Fibroblast of lung (primary cell): ENCODE data around the gene PPP1R12C. TPM values are rescaled to one million over a fixed set of nuclear protein-coding genes. Genes with fewer than 3 reads are reported as not detected.

Source experiments
- DNase-seq, 2 donors: peaks; one replicate each; pipeline versions ENCODE4 v3.0.0 to v3.0.0-alpha.2; 2010; ENCODE audit warnings: low read depth in 2 of 2
- H2AFZ ChIP-seq: 2 replicates; pipeline ENCODE4 v1.5.1; 2012; ENCODE audit warnings: low read length, control low read depth, inconsistent platforms
- H3K27ac ChIP-seq: 2 replicates; pipeline ENCODE4 v1.5.1; 2011; ENCODE audit warnings: low read length, control low read depth; ENCODE audit not compliant: insufficient read depth
- H3K27me3 ChIP-seq: 2 replicates; pipeline ENCODE4 v1.5.1; 2011; ENCODE audit warnings: mild to moderate bottlenecking, low read length; ENCODE audit not compliant: control insufficient read depth, insufficient read depth
- H3K36me3 ChIP-seq: 2 replicates; pipeline ENCODE4 v1.5.1; 2011; ENCODE audit warnings: low read length; ENCODE audit not compliant: control insufficient read depth, insufficient read depth
- H3K4me1 ChIP-seq: 2 replicates; pipeline ENCODE4 v1.5.1; 2011; ENCODE audit warnings: low read length; ENCODE audit not compliant: control insufficient read depth, insufficient read depth; ENCODE audit errors: extremely low read depth
- H3K4me2 ChIP-seq: 2 replicates; pipeline ENCODE4 v1.5.1; 2011; ENCODE audit warnings: low read length, control low read depth; ENCODE audit not compliant: insufficient read depth; ENCODE audit errors: extremely low read depth
- H3K4me3 ChIP-seq, 4 experiments: fragments of 200-600 bp in 1 of 4; sonication (generic) in 1 of 4; replicated peaks in 1 of 4; 2 replicates each; pipeline ENCODE4 v1.5.1; 2011 to 2016; ENCODE audit warnings: low read length in 4 of 4, low read depth in 3 of 4, mild to moderate bottlenecking in 3 of 4, control low read depth in 2 of 4, inconsistent platforms in 1 of 4, mixed read lengths in 1 of 4; ENCODE audit not compliant: insufficient read depth in 1 of 4; ENCODE audit errors: control extremely low read depth in 1 of 4
- H3K79me2 ChIP-seq: 2 replicates; pipeline ENCODE4 v1.5.1; 2012; ENCODE audit warnings: mild to moderate bottlenecking, low read length, inconsistent platforms; ENCODE audit not compliant: control insufficient read depth, insufficient read depth
- H3K9ac ChIP-seq: 2 replicates; pipeline ENCODE4 v1.5.1; 2011; ENCODE audit warnings: mild to moderate bottlenecking, low read length, control low read depth; ENCODE audit not compliant: insufficient read depth
- H3K9me3 ChIP-seq: 2 replicates; pipeline ENCODE4 v1.5.1; 2012; ENCODE audit warnings: low read depth, low read length; ENCODE audit not compliant: control insufficient read depth, insufficient read depth
- H4K20me1 ChIP-seq: 2 replicates; pipeline ENCODE4 v1.5.1; 2011; ENCODE audit warnings: low read length; ENCODE audit not compliant: control insufficient read depth, insufficient read depth; ENCODE audit errors: extremely low read depth
- EZH2 ChIP-seq: IDR thresholded peaks from 2 replicates; pipeline ENCODE4 v1.5.1; 2012; ENCODE audit warnings: low read length, control low read depth, mild to moderate bottlenecking; ENCODE audit errors: missing control alignments
- polyA plus RNA-seq, 2 donors: library from polyadenylated mRNA; depleted of rRNA in 1 of 2; stranded (reverse) in 1 of 2; unstranded in 1 of 2; fragments of >200 nt; gene quantifications; 2 replicates each; pipeline ENCODE4 v1.2.1, GENCODE V29; 2011 to 2012; ENCODE audit warnings: missing spikeins in 1 of 2
- total RNA-seq: library from RNA; depleted of rRNA; stranded (reverse); fragments of >200 nt; gene quantifications from 2 replicates; pipeline ENCODE4 v1.2.1, GENCODE V29; 2014
- TF ChIP-seq, protein P1 (sequence below), 2 donors: IDR thresholded peaks in 1 of 2; conservative IDR thresholded peaks in 1 of 2; 1 replicate in 1 of 2; 2 replicates in 1 of 2; pipeline ENCODE4 v1.5.1; 2011 to 2012; ENCODE audit warnings: low read length in 2 of 2, control low read depth in 1 of 2, inconsistent platforms in 1 of 2, low read depth in 1 of 2, mild to moderate bottlenecking in 1 of 2

The PPP1R12C gene
- total and polyA plus RNA-seq, 2 donors (not counting 1 experiment from before 2014, with no cell fraction given): 26.0 to 32.9 TPM

DNA sequence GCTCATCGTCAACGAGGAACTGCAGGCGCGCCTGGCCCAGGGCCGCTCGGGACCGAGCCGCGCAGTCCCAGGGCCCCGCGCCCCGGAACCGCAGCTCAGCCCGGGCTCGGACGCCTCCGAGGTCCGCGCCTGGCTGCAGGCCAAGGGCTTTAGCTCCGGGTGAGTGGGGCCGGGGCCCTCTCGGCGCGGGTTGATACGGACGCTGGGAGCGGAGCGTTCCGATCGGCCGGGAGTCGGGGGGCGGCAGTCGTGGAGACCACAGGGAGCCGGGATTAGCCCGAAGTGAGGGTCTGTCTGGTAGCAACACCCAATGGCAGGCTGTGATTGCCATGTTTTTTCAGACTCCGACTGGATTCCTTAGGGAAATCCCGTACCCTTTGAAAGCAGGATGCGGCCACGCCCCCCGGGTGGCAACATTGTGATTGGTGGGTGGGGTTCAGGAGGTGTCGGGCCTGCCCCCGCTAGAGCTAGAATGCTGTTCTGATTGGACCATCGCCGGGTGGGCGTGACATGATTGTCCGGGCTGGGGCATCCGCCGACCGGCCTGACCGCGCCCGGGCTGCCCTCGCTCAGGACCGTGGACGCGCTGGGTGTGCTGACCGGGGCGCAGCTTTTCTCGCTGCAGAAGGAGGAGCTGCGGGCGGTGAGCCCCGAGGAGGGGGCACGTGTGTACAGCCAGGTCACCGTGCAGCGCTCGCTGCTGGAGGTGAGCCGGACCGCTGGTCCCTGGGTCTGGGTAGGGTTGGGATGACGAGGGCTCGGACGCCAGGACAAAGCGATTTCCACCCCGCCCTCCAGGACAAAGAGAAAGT, 30.5 kb downstream of the PPP1R12C start:
- Histone ChIP-seq H3K9ac (peak overlapping the region; percentile 46), H3K4me3 (peak overlapping the region; percentile 53 to 62 (median 59)), H3K4me1 (peaks cover 9% of the 10 kb centered on the region), H3K36me3 (peaks cover 11% of the 10 kb centered on the region), H3K79me2 (no peaks in the 10 kb centered on the region), H3K27me3 (peaks cover 27% of the 10 kb centered on the region), H2AFZ (peak overlapping the region; percentile 35), H3K4me2 (peak overlapping the region; percentile 73), H3K9me3 (no peaks in the 10 kb centered on the region), H4K20me1 (peaks cover 2% of the 10 kb centered on the region), H3K27ac (no peak overlapping the region)
- TF ChIP-seq, protein P1, sequence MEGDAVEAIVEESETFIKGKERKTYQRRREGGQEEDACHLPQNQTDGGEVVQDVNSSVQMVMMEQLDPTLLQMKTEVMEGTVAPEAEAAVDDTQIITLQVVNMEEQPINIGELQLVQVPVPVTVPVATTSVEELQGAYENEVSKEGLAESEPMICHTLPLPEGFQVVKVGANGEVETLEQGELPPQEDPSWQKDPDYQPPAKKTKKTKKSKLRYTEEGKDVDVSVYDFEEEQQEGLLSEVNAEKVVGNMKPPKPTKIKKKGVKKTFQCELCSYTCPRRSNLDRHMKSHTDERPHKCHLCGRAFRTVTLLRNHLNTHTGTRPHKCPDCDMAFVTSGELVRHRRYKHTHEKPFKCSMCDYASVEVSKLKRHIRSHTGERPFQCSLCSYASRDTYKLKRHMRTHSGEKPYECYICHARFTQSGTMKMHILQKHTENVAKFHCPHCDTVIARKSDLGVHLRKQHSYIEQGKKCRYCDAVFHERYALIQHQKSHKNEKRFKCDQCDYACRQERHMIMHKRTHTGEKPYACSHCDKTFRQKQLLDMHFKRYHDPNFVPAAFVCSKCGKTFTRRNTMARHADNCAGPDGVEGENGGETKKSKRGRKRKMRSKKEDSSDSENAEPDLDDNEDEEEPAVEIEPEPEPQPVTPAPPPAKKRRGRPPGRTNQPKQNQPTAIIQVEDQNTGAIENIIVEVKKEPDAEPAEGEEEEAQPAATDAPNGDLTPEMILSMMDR (conservative IDR thresholded peaks at IDR 0.05 in 1 of 2, IDR thresholded peaks at IDR 0.05 in 1 of 2; ENCODE audit: low read depth in 1 of 2, low read length in 2 of 2): no peak
- TF ChIP-seq EZH2: no peak
- DNase-seq: peak; percentile 89 to 92

DNA sequence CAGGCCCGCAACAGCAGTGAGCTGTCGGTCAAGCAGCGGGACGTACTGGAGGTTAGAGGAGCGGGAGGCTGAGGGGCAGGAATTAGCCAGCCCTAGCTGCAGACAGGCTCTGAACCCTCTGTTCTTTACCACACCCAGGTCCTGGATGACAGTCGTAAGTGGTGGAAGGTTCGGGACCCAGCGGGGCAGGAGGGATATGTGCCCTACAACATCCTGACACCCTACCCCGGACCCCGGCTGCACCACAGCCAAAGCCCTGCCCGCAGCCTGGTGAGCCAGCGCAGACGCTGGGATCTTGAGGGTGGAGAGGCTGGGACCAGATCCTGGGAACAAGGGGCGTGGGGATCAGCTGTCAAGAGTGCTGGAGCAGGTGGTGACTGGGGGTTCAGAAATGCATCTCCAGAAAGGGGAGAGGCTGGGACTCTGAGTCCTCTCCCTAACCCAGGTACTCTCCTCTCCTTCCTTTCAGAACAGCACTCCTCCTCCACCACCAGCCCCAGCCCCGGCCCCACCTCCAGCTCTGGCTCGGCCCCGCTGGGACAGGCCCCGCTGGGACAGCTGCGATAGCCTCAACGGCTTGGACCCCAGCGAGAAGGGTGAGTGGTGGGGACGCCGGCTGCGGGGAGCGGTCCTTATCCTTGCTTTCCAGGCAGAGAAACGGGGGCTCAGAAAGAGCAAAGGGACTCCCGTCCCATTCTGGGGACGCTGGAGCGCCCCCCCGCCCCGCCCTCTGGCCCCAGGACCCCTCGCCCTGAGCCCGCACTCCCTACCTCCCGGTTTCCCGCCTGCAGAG, 31.3 kb downstream of the PPP1R12C start:
- Histone ChIP-seq H3K27ac (no peak overlapping the region), H3K9ac (no peak overlapping the region), H3K36me3 (peaks cover 8% of the 10 kb centered on the region), H3K4me2 (peak overlapping the region; percentile 73), H3K4me1 (peaks cover 9% of the 10 kb centered on the region), H3K9me3 (no peaks in the 10 kb centered on the region), H3K4me3 (peak overlapping the region in 1 of 4 experiments; percentile 62), H3K27me3 (peaks cover 31% of the 10 kb centered on the region), H4K20me1 (peaks cover 2% of the 10 kb centered on the region), H2AFZ (no peak overlapping the region), H3K79me2 (no peaks in the 10 kb centered on the region)
- no peak for DNase-seq
- TF ChIP-seq, protein P1 (conservative IDR thresholded peaks at IDR 0.05 in 1 of 2, IDR thresholded peaks at IDR 0.05 in 1 of 2; ENCODE audit: low read depth in 1 of 2, low read length in 2 of 2): no peak
- peak; percentile 58 for TF ChIP-seq EZH2

GRCh38 chr19:55084416-55084815, 33.0 kb downstream of the PPP1R12C start:
- Histone ChIP-seq H2AFZ (no peak overlapping the region), H3K27me3 (peaks cover 31% of the 10 kb centered on the region), H3K9ac (no peak overlapping the region), H3K79me2 (no peaks in the 10 kb centered on the region), H4K20me1 (peaks cover 2% of the 10 kb centered on the region), H3K4me2 (no peak overlapping the region), H3K4me3 (no peak overlapping the region), H3K36me3 (peaks cover 1% of the 10 kb centered on the region), H3K9me3 (no peaks in the 10 kb centered on the region), H3K27ac (no peak overlapping the region), H3K4me1 (peaks cover 9% of the 10 kb centered on the region)
- TF ChIP-seq, protein P1 (conservative IDR thresholded peaks at IDR 0.05 in 1 of 2, IDR thresholded peaks at IDR 0.05 in 1 of 2; ENCODE audit: low read depth in 1 of 2, low read length in 2 of 2): no peak
- no peak for TF ChIP-seq EZH2
- DNase-seq: no peak
